AG04449 (cell line): Measurements from ENCODE around the gene CREB5.

Experiments
- CTCF ChIA-PET: fragments of 350-600 bp; formaldehyde crosslinking; extraction: SDS; loops from one replicate; lab custom pipeline; 2021; ENCODE audit warnings: antibody characterized with exemption; lab: Yijun Ruan, JAX
- POLR2A ChIA-PET: fragments of 400-600, 350-600 bp; formaldehyde crosslinking; extraction: SDS; loops from one replicate; lab custom pipeline; 2020; ENCODE audit warnings: antibody characterized with exemption, inconsistent platforms; lab: Yijun Ruan, JAX
- DNase-seq: peaks from one replicate; pipeline ENCODE4 v3.0.0-alpha.2; 2010; ENCODE audit warnings: low read depth, low spot score
- H3K4me3 ChIP-seq: 2 replicates; pipeline ENCODE4 v1.5.1; 2011; ENCODE audit warnings: low read depth, mild to moderate bottlenecking, control low read depth, low read length
- CTCF ChIP-seq: IDR thresholded peaks from one replicate; pipeline ENCODE4 v1.5.1; 2011; ENCODE audit warnings: mild to moderate bottlenecking, moderate library complexity, low read length, control low read depth, inconsistent platforms; ENCODE audit not compliant: insufficient read depth; ENCODE audit errors: missing control alignments

The CREB5 gene

GRCh38 chr7:28678431-28678965 is 266.2 kb downstream of the CREB5 start:
- ChIA-PET POLR2A (no interaction called here), CTCF (no interaction called here)
- H3K4me3 ChIP-seq: no peak overlapping the region
- DNase-seq: no peak
- no peak for TF ChIP-seq CTCF

- no peak for TF ChIP-seq CTCF
- no peak for DNase-seq
- ChIA-PET CTCF (no interaction called here), POLR2A (interaction anchor here (0.7 kb wide), 1 partner anchor 1875 kb away, joined by 5 read pairs; no protein-coding TSS in a partner anchor)
- no peak overlapping the region for H3K4me3 ChIP-seq
These were observed 269.5 kb downstream of the CREB5 start for GRCh38 chr7:28681693-28682310.

GRCh38 chr7:28682801-28683200 is 270.5 kb downstream of the CREB5 start:
- CTCF ChIA-PET: no interaction called here
- no peak for TF ChIP-seq CTCF
- DNase-seq: no peak
- POLR2A ChIA-PET: interaction anchor here (0.7 kb wide), 1 partner anchor 1874 kb away, joined by 5 read pairs; no protein-coding TSS in a partner anchor
- no peak overlapping the region for H3K4me3 ChIP-seq

- no peak for TF ChIP-seq CTCF
- CTCF ChIA-PET: interaction anchor here (1.0 kb wide), 2 partner anchors 57 to 387 kb away, joined by 3 to 4 read pairs; no protein-coding TSS in a partner anchor
- no peak for DNase-seq
- POLR2A ChIA-PET: no interaction called here
- H3K4me3 ChIP-seq: no peak overlapping the region
These were observed 272.4 kb downstream of the CREB5 start for GRCh38 chr7:28684650-28685241.

- POLR2A ChIA-PET: no interaction called here
- H3K4me3 ChIP-seq: no peak overlapping the region; the same call in 1 of the 2 replicates
- no peak for TF ChIP-seq CTCF
- CTCF ChIA-PET: interaction anchor here (0.6 kb wide), 1 partner anchor 1833 kb away, joined by 3 read pairs; no protein-coding TSS in a partner anchor
- no peak for DNase-seq
These were observed 272.9 kb downstream of the CREB5 start for GRCh38 chr7:28685242-28685643.
